ENCODE measurements around the gene SIT1.

The SIT1 gene

DNA sequence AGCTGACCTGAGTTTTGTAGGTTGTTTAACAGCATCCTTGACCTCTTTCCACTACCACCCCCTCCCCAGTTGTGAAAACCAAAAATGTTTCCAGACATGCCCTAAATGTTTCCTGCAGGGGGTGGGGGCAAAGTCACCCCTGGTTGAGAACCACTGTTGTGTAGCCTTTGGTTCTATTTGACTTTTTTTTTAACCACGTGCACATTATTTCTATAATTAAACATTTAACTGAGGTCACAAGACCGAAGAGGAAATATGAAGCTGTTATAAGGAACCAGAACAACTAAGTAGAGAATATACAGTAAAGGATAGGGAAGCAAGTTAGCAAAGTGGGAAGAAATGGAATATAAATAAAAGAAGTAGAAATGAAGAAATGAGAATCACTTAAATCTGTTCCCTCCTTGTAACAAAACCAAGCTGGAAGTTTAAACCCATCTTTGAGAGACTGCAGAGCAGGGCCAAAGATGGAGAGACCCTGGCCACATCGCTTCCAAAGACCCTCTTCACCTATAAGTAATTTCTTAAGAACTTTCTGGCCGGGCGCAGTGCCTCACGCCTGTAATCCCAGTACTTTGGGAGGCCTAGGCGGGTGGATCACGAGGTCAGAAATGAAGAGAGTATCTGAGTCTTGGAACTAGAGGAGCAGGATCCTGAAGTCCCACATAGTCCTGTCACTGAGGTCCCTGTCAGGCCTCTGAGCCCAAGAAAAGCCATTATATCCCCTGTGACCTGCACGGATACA is 14.4 kb downstream of the SIT1 start:
- TF ChIP-seq, protein P1, sequence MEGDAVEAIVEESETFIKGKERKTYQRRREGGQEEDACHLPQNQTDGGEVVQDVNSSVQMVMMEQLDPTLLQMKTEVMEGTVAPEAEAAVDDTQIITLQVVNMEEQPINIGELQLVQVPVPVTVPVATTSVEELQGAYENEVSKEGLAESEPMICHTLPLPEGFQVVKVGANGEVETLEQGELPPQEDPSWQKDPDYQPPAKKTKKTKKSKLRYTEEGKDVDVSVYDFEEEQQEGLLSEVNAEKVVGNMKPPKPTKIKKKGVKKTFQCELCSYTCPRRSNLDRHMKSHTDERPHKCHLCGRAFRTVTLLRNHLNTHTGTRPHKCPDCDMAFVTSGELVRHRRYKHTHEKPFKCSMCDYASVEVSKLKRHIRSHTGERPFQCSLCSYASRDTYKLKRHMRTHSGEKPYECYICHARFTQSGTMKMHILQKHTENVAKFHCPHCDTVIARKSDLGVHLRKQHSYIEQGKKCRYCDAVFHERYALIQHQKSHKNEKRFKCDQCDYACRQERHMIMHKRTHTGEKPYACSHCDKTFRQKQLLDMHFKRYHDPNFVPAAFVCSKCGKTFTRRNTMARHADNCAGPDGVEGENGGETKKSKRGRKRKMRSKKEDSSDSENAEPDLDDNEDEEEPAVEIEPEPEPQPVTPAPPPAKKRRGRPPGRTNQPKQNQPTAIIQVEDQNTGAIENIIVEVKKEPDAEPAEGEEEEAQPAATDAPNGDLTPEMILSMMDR (IDR thresholded peaks at IDR 0.05; ENCODE audit: low read depth, low read length) = no peak
- DNase-seq (ENCODE audit: low read depth, low spot score) = no peak
- in situ Hi-C loops (cut with HindIII; ENCODE audit: low sequenced_read_pairs) = no loop called here
- no peak overlapping the region for H3K4me3 ChIP-seq (ENCODE audit: low read depth, low read length)

DNA sequence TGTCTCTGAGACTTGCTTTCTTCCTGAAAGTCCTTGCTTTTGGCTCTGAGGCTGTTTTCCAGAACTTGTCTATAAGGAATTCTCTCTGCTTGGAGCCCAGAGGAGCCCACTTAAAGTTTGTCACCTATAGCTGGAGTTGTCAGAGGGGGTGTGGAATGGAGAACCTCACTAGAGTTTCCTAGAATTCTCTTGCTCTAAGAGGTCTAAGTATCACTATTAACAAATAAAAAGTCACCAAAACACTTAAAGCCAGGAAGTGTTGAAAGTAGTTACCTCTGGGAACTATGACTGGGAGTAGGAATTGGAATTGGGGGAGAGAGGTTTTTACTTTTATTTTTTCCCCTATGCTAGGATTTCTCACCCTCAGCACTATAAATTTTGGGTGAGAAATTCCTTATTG is 15.0 kb downstream of the SIT1 start:
- H3K4me3 ChIP-seq (ENCODE audit: low read depth, low read length) = no peak overlapping the region
- DNase-seq (ENCODE audit: low read depth, low spot score) = no peak
- in situ Hi-C loops (cut with HindIII; ENCODE audit: low sequenced_read_pairs) = no loop called here
- TF ChIP-seq, protein P1 (IDR thresholded peaks at IDR 0.05; ENCODE audit: low read depth, low read length) = no peak

DNA sequence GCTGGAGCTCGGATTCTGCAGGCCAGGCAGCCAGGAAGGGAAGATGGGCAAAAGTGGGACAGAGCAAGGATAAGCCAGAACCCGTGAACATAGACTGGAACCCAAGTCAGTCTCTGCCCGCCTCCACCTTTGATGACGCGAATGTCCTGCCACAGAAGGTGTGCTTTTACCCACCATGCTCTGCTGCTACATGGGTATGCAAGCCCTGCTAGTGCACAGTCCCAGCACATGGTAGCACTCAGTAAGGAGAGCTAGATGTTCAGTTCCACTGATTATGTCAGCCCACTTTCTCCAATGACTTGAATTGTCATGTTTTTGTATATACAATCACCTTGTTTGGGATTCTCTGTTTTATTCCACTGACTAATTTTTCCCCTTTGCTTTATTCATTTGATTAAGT is 21.1 kb downstream of the SIT1 start:
- in situ Hi-C loops (cut with HindIII; ENCODE audit: low sequenced_read_pairs) = no loop called here
- no peak for DNase-seq (ENCODE audit: low read depth, low spot score)
- no peak overlapping the region for H3K4me3 ChIP-seq (ENCODE audit: low read depth, low read length)
- TF ChIP-seq, protein P1 (IDR thresholded peaks at IDR 0.05; ENCODE audit: low read depth, low read length) = no peak

- TF ChIP-seq, protein P1 (IDR thresholded peaks at IDR 0.05; ENCODE audit: low read depth, low read length) = no peak
- in situ Hi-C loops (cut with HindIII; ENCODE audit: low sequenced_read_pairs) = no loop called here
- DNase-seq (ENCODE audit: low read depth, low spot score) = no peak
- H3K4me3 ChIP-seq (ENCODE audit: low read depth, low read length) = no peak overlapping the region
Measured at GRCh38 chr9:35628389-35628991, 22.2 kb downstream of the SIT1 start.

DNA sequence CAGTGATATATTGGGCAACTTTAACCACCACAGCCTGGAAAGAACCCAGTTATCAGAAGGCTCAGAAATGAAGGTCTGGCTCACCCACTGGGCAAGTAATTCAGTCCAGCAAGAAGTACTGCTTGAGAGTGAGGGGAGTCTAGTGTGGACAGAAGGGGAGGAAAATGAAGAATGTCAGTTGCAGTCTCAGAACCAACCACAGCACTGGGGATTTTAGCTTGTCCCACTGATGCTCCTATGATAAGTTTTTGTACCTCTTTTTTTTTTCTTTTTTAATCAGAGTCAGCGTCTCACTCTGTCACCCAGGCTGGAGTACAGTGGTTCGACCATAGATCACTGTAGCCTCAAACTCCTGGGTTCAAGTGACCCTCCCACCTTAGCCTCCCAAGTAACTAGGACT is 23.2 kb downstream of the SIT1 start:
- in situ Hi-C loops (cut with HindIII; ENCODE audit: low sequenced_read_pairs) = no loop called here
- DNase-seq (ENCODE audit: low read depth, low spot score) = no peak
- no peak overlapping the region for H3K4me3 ChIP-seq (ENCODE audit: low read depth, low read length)
- TF ChIP-seq, protein P1 (IDR thresholded peaks at IDR 0.05; ENCODE audit: low read depth, low read length) = no peak

DNA sequence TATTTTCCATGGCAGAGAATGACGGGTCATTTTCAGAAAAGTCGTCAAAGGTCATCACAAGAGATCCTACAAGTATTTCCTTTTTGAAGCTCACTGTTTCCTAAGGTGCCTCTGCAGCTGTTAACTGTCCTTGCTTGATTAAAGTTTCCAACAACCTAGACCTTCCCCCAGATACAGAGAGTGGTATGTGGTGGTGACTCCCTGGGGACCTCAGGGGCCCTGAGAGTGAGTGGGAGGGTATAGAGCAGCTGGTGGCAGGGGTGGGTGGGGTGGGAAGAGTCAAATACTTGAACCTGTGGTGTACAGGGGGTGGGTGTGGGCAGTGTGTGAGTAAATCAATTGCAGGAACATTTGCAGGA is 31.0 kb downstream of the SIT1 start:
- in situ Hi-C loops (cut with HindIII; ENCODE audit: low sequenced_read_pairs) = no loop called here
- no peak overlapping the region for H3K4me3 ChIP-seq (ENCODE audit: low read depth, low read length)
- DNase-seq (ENCODE audit: low read depth, low spot score) = no peak
- TF ChIP-seq, protein P1 (IDR thresholded peaks at IDR 0.05; ENCODE audit: low read depth, low read length) = no peak

All from astrocyte of the spinal cord (primary cell).